Stimulated activated CD4-positive, alpha-beta T cell treated with anti-CD3 and anti-CD28 coated beads, Interleukin-12 subunit alpha, Interleukin-12 subunit beta, amount 100 ng/mL, for 4 hours (primary cell): ENCODE measurements around the gene SRBD1.

ENCODE experiments used
- DNase-seq: peaks from one replicate; pipeline ENCODE4 v3.0.0-alpha.2; 2020

The SRBD1 gene

GRCh38 chr2:45406621-45407020 lies 204.4 kb downstream of the SRBD1 start:
- no peak for DNase-seq

- DNase-seq: no peak
Measured at GRCh38 chr2:45404807-45405297, 206.2 kb downstream of the SRBD1 start.

- no peak for DNase-seq
Measured at GRCh38 chr2:45403036-45403435, 208.0 kb downstream of the SRBD1 start.

- no peak for DNase-seq
Measured at GRCh38 chr2:45401431-45401922, 209.6 kb downstream of the SRBD1 start.

GRCh38 chr2:45399040-45399784 lies 211.9 kb downstream of the SRBD1 start:
- no peak for DNase-seq

- DNase-seq: no peak
Measured at GRCh38 chr2:45397292-45397691, 213.8 kb downstream of the SRBD1 start.

- no peak for DNase-seq
Measured at GRCh38 chr2:45396671-45397070, 214.4 kb downstream of the SRBD1 start.

GRCh38 chr2:45394842-45395241 lies 216.2 kb downstream of the SRBD1 start:
- no peak for DNase-seq

GRCh38 chr2:45394216-45394615 lies 216.9 kb downstream of the SRBD1 start:
- DNase-seq: no peak

GRCh38 chr2:45391866-45392265 lies 219.2 kb downstream of the SRBD1 start:
- DNase-seq: no peak

GRCh38 chr2:45390861-45391260 lies 220.2 kb downstream of the SRBD1 start:
- no peak for DNase-seq

- no peak for DNase-seq
Measured at GRCh38 chr2:45390441-45390840, 220.6 kb downstream of the SRBD1 start.

- no peak for DNase-seq
Measured at GRCh38 chr2:45388541-45389100, 222.4 kb downstream of the SRBD1 start.

GRCh38 chr2:45382744-45383143 lies 228.3 kb downstream of the SRBD1 start:
- DNase-seq: no peak

- no peak for DNase-seq
Measured at GRCh38 chr2:45380131-45380836, 230.8 kb downstream of the SRBD1 start.

GRCh38 chr2:45379399-45380087 lies 231.5 kb downstream of the SRBD1 start:
- no peak for DNase-seq

GRCh38 chr2:45373534-45373933 lies 237.5 kb downstream of the SRBD1 start:
- DNase-seq: no peak

- no peak for DNase-seq
Measured at GRCh38 chr2:45370369-45370768, 240.7 kb downstream of the SRBD1 start.

- no peak for DNase-seq
Measured at GRCh38 chr2:45368792-45369191, 242.3 kb downstream of the SRBD1 start.

GRCh38 chr2:45361666-45362065 lies 249.4 kb downstream of the SRBD1 start:
- no peak for DNase-seq

GRCh38 chr2:45354776-45355175 lies 256.3 kb downstream of the SRBD1 start:
- DNase-seq: no peak

GRCh38 chr2:45353879-45354278 lies 257.2 kb downstream of the SRBD1 start:
- no peak for DNase-seq

- no peak for DNase-seq
Measured at GRCh38 chr2:45352506-45352905, 258.6 kb downstream of the SRBD1 start.
